HCT116 (cell line): Measurements from ENCODE around the gene LDLR. TPM values are rescaled to one million over a fixed set of nuclear protein-coding genes. Genes with fewer than 3 reads are reported as not detected.

Experiments used
- ATAC-seq: fragments of 200-7000 bp; cut with Tn5 transposase; 2 replicates; pipeline ENCODE4 v1.9.1; 2020; ENCODE audit warnings: mild to moderate bottlenecking, moderate library complexity
- BruUV-seq: library from RNA; stranded (reverse); fragments of 400-500 nt; replicated peaks from 2 replicates; lab custom pipeline; 2021; lab: Mats Ljungman, UMichigan
- CTCF ChIA-PET: fragments of 300-600 bp; sonication (Branson Sonifier 250); formaldehyde crosslinking; loops from one replicate; lab custom pipeline; 2021; ENCODE audit warnings: antibody characterized with exemption; lab: Charles Lee
- POLR2A ChIA-PET: fragments of 300-600, 350-600 bp; sonication (Branson Sonifier 250); formaldehyde crosslinking; loops from one replicate; lab custom pipeline; 2021; ENCODE audit warnings: antibody characterized with exemption; lab: Charles Lee
- RAD21 ChIA-PET, 2 experiments: fragments of 300-600 bp; sonication (Branson Sonifier 250); formaldehyde crosslinking; loops; one replicate each; lab custom pipeline; 2023; ENCODE audit warnings: low total read pairs in 2 of 2; ENCODE audit not compliant: uncharacterized antibody in 2 of 2, unreplicated experiment in 2 of 2, low non-redundant PET in 1 of 2; lab: Charles Lee
- DNase-seq: peaks from one replicate; pipeline ENCODE4 v3.0.0-alpha.2; 2010; ENCODE audit warnings: low read depth, low spot score
- H2AFZ ChIP-seq: fragments of 200-600 bp; shearing (Covaris generic), sonication (generic); 2 replicates; pipeline ENCODE4 v1.6.1; 2017; ENCODE audit warnings: low read depth, mixed run types, mixed read lengths, antibody characterized with exemption, low read length; ENCODE audit not compliant: poor library complexity, severe bottlenecking
- H3K27ac ChIP-seq: 2 replicates; pipeline ENCODE4 v1.5.1; 2012; ENCODE audit warnings: low read depth, low read length
- H3K27me3 ChIP-seq: fragments of 200-600 bp; sonication (generic); 2 replicates; pipeline ENCODE4 v1.6.1; 2016; ENCODE audit warnings: mixed run types, low read length, mixed read lengths; ENCODE audit not compliant: insufficient read depth
- H3K36me3 ChIP-seq, 2 experiments: fragments of 200-500 bp in 1 of 2; fragments of 200-600 bp in 1 of 2; sonication (Bioruptor generic) in 1 of 2; sonication (generic) in 1 of 2; 2 replicates each; pipeline versions ENCODE4 v1.5.1 to v1.6.1; 2014 to 2016; ENCODE audit warnings: low read length in 2 of 2, inconsistent platforms in 1 of 2, mixed read lengths in 1 of 2, mixed run types in 1 of 2; ENCODE audit not compliant: insufficient read depth in 2 of 2, control insufficient read depth in 1 of 2
- H3K4me1 ChIP-seq, 2 experiments: fragments of 200-600 bp in 1 of 2; sonication (generic) in 1 of 2; 2 replicates each; pipeline versions ENCODE4 v1.5.1 to v1.6.1; 2012 to 2017; ENCODE audit warnings: low read length in 2 of 2, inconsistent platforms in 1 of 2, mild to moderate bottlenecking in 1 of 2, mixed read lengths in 1 of 2, mixed run types in 1 of 2, moderate library complexity in 1 of 2; ENCODE audit not compliant: insufficient read depth in 2 of 2, control insufficient read depth in 1 of 2
- H3K4me2 ChIP-seq: fragments of 200-600 bp; sonication (generic); 2 replicates; pipeline ENCODE4 v1.6.1; 2017; ENCODE audit warnings: mixed run types, low read length, mixed read lengths
- H3K4me3 ChIP-seq, 2 experiments: fragments of 200-600 bp in 1 of 2; sonication (generic) in 1 of 2; replicated peaks in 1 of 2; 2 replicates each; pipeline ENCODE4 v1.5.1; 2011 to 2016; ENCODE audit warnings: low read length in 2 of 2, control low read depth in 1 of 2, low read depth in 1 of 2, mild to moderate bottlenecking in 1 of 2, mixed read lengths in 1 of 2, mixed run types in 1 of 2
- H3K79me2 ChIP-seq: fragments of 200-600 bp; sonication (generic); 2 replicates; pipeline ENCODE4 v1.6.1; 2017; ENCODE audit warnings: mild to moderate bottlenecking, mixed run types, low read length, moderate library complexity, mixed read lengths; ENCODE audit not compliant: insufficient read depth
- H3K9ac ChIP-seq: fragments of 200-600 bp; sonication (generic); 2 replicates; pipeline ENCODE4 v1.6.1; 2016; ENCODE audit warnings: low read length, mixed read lengths
- H3K9me2 ChIP-seq: fragments of 200-600 bp; sonication (generic), shearing (Covaris generic); 2 replicates; pipeline ENCODE4 v1.6.1; 2017; ENCODE audit warnings: mixed run types, mild to moderate bottlenecking, moderate library complexity; ENCODE audit not compliant: insufficient read depth
- H3K9me3 ChIP-seq, 2 experiments: fragments of 200-500 bp in 1 of 2; fragments of 200-600 bp in 1 of 2; sonication (Bioruptor generic) in 1 of 2; sonication (generic) in 1 of 2; 2 replicates each; pipeline ENCODE4 v1.6.1; 2014 to 2017; ENCODE audit warnings: low read length in 2 of 2, mixed read lengths in 2 of 2, inconsistent platforms in 1 of 2, low read depth in 1 of 2, mild to moderate bottlenecking in 1 of 2, mixed run types in 1 of 2, moderate library complexity in 1 of 2; ENCODE audit not compliant: control insufficient read depth in 1 of 2, insufficient read depth in 1 of 2
- H4K20me1 ChIP-seq: fragments of 200-600 bp; sonication (generic), shearing (Covaris generic); 2 replicates; pipeline ENCODE4 v1.6.1; 2017; ENCODE audit warnings: mixed run types, mild to moderate bottlenecking, moderate library complexity; ENCODE audit not compliant: insufficient read depth
- CBX3 ChIP-seq: IDR thresholded peaks from 2 replicates; pipeline ENCODE4 v1.6.1; 2012; ENCODE audit warnings: low read depth
- EGR1 ChIP-seq: IDR thresholded peaks from 2 replicates; pipeline ENCODE4 v1.6.1; 2012; ENCODE audit warnings: low read depth
- ELF1 ChIP-seq: IDR thresholded peaks from 2 replicates; pipeline ENCODE4 v1.6.1; 2012; ENCODE audit warnings: low read depth, borderline replicate concordance
- EZH2 ChIP-seq: fragments of 200-600 bp; sonication (generic); IDR thresholded peaks from 2 replicates; pipeline ENCODE4 v1.6.1; 2017; ENCODE audit warnings: antibody characterized with exemption, mixed run types
- JUND ChIP-seq: IDR thresholded peaks from 2 replicates; pipeline ENCODE4 v1.6.1; 2012
- SIN3A ChIP-seq: IDR thresholded peaks from 2 replicates; pipeline ENCODE4 v1.6.1; 2012; ENCODE audit warnings: low read depth
- SP1 ChIP-seq: IDR thresholded peaks from 2 replicates; pipeline ENCODE4 v1.6.1; 2012; ENCODE audit warnings: low read depth
- SRF ChIP-seq: IDR thresholded peaks from 2 replicates; pipeline ENCODE4 v1.6.1; 2012; ENCODE audit warnings: low read depth
- TCF7L2 ChIP-seq: IDR thresholded peaks from 2 replicates; pipeline ENCODE4 v1.7.0; 2011; ENCODE audit warnings: borderline replicate concordance, inconsistent platforms; ENCODE audit not compliant: insufficient read depth, insufficient read length; ENCODE audit errors: extremely low read depth
- YY1 ChIP-seq: IDR thresholded peaks from 2 replicates; pipeline ENCODE4 v1.6.1; 2011; ENCODE audit warnings: low read length, low read depth, moderate library complexity, mild to moderate bottlenecking; ENCODE audit not compliant: insufficient replicate concordance; ENCODE audit errors: extremely low read depth
- ZNF274 ChIP-seq: fragments of 200-500 bp; sonication (Bioruptor generic); IDR thresholded peaks from 2 replicates; pipeline ENCODE4 v1.6.1; 2014; ENCODE audit warnings: mild to moderate bottlenecking, low read depth, low read length, inconsistent platforms
- intact Hi-C: fragments of 100-400 bp; cut with micrococcal nuclease; formaldehyde crosslinking; loops from 2 replicates; pipeline ENCODE4 v1.10.0; 2022
- total RNA-seq: library from RNA; stranded (reverse); gene quantifications from one replicate; pipeline ENCODE4 v1.2.1, GENCODE V29; 2021; ENCODE audit not compliant: unreplicated experiment
- TF ChIP-seq, protein P1 (sequence below): IDR thresholded peaks from 2 replicates; pipeline ENCODE4 v1.6.1; 2012; ENCODE audit warnings: low read depth
- TF ChIP-seq, protein P2 (sequence below), 3 experiments: fragments of 200-600 bp in 1 of 3; sonication (generic) in 1 of 3; IDR thresholded peaks in 2 of 3; conservative IDR thresholded peaks in 1 of 3; 2 replicates each; pipeline ENCODE4 v1.5.1; 2012 to 2017; ENCODE audit warnings: low read depth in 2 of 3, low read length in 2 of 3, antibody characterized with exemption in 1 of 3, borderline replicate concordance in 1 of 3, control low read depth in 1 of 3, mild to moderate bottlenecking in 1 of 3, mixed read lengths in 1 of 3, mixed run types in 1 of 3, moderate library complexity in 1 of 3; ENCODE audit not compliant: insufficient read depth in 1 of 3
- TF ChIP-seq, protein P3 (sequence below): IDR thresholded peaks from 2 replicates; pipeline ENCODE4 v1.6.1; 2012

Gene LDLR
- total RNA-seq, 1 experiment from 2014 or later: 92.4 TPM

- Histone ChIP-seq H3K4me1 (no peaks in the 10 kb centered on the region), H3K4me3 (no peak overlapping the region), H3K79me2 (peaks cover 18% of the 10 kb centered on the region), H3K9me2 (no peaks in the 10 kb centered on the region), H3K9me3 (no peaks in the 10 kb centered on the region), H4K20me1 (no peaks in the 10 kb centered on the region; the same call in 1 of the 2 replicates), H3K9ac (no peak overlapping the region), H3K27me3 (no peaks in the 10 kb centered on the region), H2AFZ (no peak overlapping the region), H3K36me3 (peaks cover 70 to 72% of the 10 kb centered on the region in 2 experiments), H3K4me2 (no peak overlapping the region), H3K27ac (no peak overlapping the region)
- no TSS peak for BruUV-seq
- TF ChIP-seq SIN3A (no peak), SRF (no peak), TCF7L2 (no peak), ZNF274 (no peak), JUND (no peak), EGR1 (no peak), ELF1 (no peak), YY1 (no peak), SP1 (no peak), CBX3 (no peak), EZH2 (no peak)
- TF ChIP-seq, protein P1, sequence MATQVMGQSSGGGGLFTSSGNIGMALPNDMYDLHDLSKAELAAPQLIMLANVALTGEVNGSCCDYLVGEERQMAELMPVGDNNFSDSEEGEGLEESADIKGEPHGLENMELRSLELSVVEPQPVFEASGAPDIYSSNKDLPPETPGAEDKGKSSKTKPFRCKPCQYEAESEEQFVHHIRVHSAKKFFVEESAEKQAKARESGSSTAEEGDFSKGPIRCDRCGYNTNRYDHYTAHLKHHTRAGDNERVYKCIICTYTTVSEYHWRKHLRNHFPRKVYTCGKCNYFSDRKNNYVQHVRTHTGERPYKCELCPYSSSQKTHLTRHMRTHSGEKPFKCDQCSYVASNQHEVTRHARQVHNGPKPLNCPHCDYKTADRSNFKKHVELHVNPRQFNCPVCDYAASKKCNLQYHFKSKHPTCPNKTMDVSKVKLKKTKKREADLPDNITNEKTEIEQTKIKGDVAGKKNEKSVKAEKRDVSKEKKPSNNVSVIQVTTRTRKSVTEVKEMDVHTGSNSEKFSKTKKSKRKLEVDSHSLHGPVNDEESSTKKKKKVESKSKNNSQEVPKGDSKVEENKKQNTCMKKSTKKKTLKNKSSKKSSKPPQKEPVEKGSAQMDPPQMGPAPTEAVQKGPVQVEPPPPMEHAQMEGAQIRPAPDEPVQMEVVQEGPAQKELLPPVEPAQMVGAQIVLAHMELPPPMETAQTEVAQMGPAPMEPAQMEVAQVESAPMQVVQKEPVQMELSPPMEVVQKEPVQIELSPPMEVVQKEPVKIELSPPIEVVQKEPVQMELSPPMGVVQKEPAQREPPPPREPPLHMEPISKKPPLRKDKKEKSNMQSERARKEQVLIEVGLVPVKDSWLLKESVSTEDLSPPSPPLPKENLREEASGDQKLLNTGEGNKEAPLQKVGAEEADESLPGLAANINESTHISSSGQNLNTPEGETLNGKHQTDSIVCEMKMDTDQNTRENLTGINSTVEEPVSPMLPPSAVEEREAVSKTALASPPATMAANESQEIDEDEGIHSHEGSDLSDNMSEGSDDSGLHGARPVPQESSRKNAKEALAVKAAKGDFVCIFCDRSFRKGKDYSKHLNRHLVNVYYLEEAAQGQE: no peak
- TF ChIP-seq, protein P2, sequence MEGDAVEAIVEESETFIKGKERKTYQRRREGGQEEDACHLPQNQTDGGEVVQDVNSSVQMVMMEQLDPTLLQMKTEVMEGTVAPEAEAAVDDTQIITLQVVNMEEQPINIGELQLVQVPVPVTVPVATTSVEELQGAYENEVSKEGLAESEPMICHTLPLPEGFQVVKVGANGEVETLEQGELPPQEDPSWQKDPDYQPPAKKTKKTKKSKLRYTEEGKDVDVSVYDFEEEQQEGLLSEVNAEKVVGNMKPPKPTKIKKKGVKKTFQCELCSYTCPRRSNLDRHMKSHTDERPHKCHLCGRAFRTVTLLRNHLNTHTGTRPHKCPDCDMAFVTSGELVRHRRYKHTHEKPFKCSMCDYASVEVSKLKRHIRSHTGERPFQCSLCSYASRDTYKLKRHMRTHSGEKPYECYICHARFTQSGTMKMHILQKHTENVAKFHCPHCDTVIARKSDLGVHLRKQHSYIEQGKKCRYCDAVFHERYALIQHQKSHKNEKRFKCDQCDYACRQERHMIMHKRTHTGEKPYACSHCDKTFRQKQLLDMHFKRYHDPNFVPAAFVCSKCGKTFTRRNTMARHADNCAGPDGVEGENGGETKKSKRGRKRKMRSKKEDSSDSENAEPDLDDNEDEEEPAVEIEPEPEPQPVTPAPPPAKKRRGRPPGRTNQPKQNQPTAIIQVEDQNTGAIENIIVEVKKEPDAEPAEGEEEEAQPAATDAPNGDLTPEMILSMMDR (IDR thresholded peaks at IDR 0.05 in 2 of 3, conservative IDR thresholded peaks at IDR 0.05 in 1 of 3; ENCODE audit: borderline replicate concordance in 1 of 3, insufficient read depth in 1 of 3, low read depth in 2 of 3, low read length in 2 of 3): no peak
- TF ChIP-seq, protein P3, sequence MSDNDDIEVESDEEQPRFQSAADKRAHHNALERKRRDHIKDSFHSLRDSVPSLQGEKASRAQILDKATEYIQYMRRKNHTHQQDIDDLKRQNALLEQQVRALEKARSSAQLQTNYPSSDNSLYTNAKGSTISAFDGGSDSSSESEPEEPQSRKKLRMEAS: no peak
- ChIA-PET RAD21 (no interaction called here), POLR2A (no interaction called here), CTCF (interaction anchor here (1.2 kb wide), 1 partner anchor 76 kb away, joined by 4 read pairs; no protein-coding TSS in a partner anchor)
- DNase-seq: no peak
- intact Hi-C loops: no loop called here
- ATAC-seq: no peak
Observed at GRCh38 chr19:11111771-11112144, 22.5 kb downstream of the LDLR start.
